ENCODE measurements around the gene LRRC55.
A peak's percentile ranks its signal among the peaks of the same experiment; 100 is the strongest.

The LRRC55 gene

GRCh38 chr11:57222239-57222638, 40.5 kb downstream of the LRRC55 start:
- no peak for TF ChIP-seq CTCF (IDR thresholded peaks at IDR 0.05; ENCODE audit: insufficient read depth, low read depth, low read length, missing control alignments)
- no peak for DNase-seq (ENCODE audit: low read depth)
- no peak overlapping the region for H3K4me3 ChIP-seq (ENCODE audit: low read length)

- H3K4me3 ChIP-seq (ENCODE audit: low read length), result no peak overlapping the region
- no peak for DNase-seq (ENCODE audit: low read depth)
- TF ChIP-seq CTCF (IDR thresholded peaks at IDR 0.05; ENCODE audit: insufficient read depth, low read depth, low read length, missing control alignments), result no peak
Observed at GRCh38 chr11:57223601-57224000, 41.8 kb downstream of the LRRC55 start.

GRCh38 chr11:57224128-57224527, 42.4 kb downstream of the LRRC55 start:
- no peak for TF ChIP-seq CTCF (IDR thresholded peaks at IDR 0.05; ENCODE audit: insufficient read depth, low read depth, low read length, missing control alignments)
- DNase-seq (ENCODE audit: low read depth), result no peak
- H3K4me3 ChIP-seq (ENCODE audit: low read length), result no peak overlapping the region

GRCh38 chr11:57224537-57224936, 42.8 kb downstream of the LRRC55 start:
- TF ChIP-seq CTCF (IDR thresholded peaks at IDR 0.05; ENCODE audit: insufficient read depth, low read depth, low read length, missing control alignments), result no peak
- no peak overlapping the region for H3K4me3 ChIP-seq (ENCODE audit: low read length)
- DNase-seq (ENCODE audit: low read depth), result peak; percentile 61

GRCh38 chr11:57228600-57228999, 46.8 kb downstream of the LRRC55 start:
- no peak for DNase-seq (ENCODE audit: low read depth)
- H3K4me3 ChIP-seq (ENCODE audit: low read length), result no peak overlapping the region
- no peak for TF ChIP-seq CTCF (IDR thresholded peaks at IDR 0.05; ENCODE audit: insufficient read depth, low read depth, low read length, missing control alignments)

GRCh38 chr11:57230316-57230715, 48.6 kb downstream of the LRRC55 start:
- TF ChIP-seq CTCF (IDR thresholded peaks at IDR 0.05; ENCODE audit: insufficient read depth, low read depth, low read length, missing control alignments), result no peak
- DNase-seq (ENCODE audit: low read depth), result no peak
- H3K4me3 ChIP-seq (ENCODE audit: low read length), result no peak overlapping the region

GRCh38 chr11:57230791-57231538, 49.2 kb downstream of the LRRC55 start:
- no peak for DNase-seq (ENCODE audit: low read depth)
- no peak for TF ChIP-seq CTCF (IDR thresholded peaks at IDR 0.05; ENCODE audit: insufficient read depth, low read depth, low read length, missing control alignments)
- no peak overlapping the region for H3K4me3 ChIP-seq (ENCODE audit: low read length)

Data from epithelial cell of esophagus (primary cell).